HG03064 (cell line): ENCODE results near the gene DIS3L.
"Not testable (repeated sequence)": the region's sequence is repeated elsewhere in the genome, so short reads cannot be mapped to it uniquely, and the experiment has no call there.

Experiments
- ATAC-seq: cut with Tn5 transposase; IDR thresholded peaks from one replicate; pipeline ENCODE4 v1.9.1; 2021; ENCODE audit warnings: low read depth; ENCODE audit not compliant: unreplicated experiment

Gene DIS3L

GRCh38 chr15:66293419-66294156 is at the start of gene DIS3L:
TSS of gene DIS3L (plus strand) at chr15:66293568. CDS start at chr15:66293597, 29 bp downstream.
- ATAC-seq: peak; percentile 58

GRCh38 chr15:66245832-66246231 is 47.5 kb upstream of the DIS3L start:
- not testable (repeated sequence) for ATAC-seq

GRCh38 chr15:66246937-66247336 is 46.4 kb upstream of the DIS3L start:
- ATAC-seq: no peak

GRCh38 chr15:66249605-66250174 is 43.7 kb upstream of the DIS3L start:
- ATAC-seq: no peak

- no peak for ATAC-seq
These were observed 42.1 kb upstream of the DIS3L start for GRCh38 chr15:66251065-66251789.

- no peak for ATAC-seq
These were observed 41.3 kb upstream of the DIS3L start for GRCh38 chr15:66251790-66252684.

GRCh38 chr15:66252685-66253417 is 40.5 kb upstream of the DIS3L start:
- no peak for ATAC-seq

GRCh38 chr15:66253418-66254088 is 39.8 kb upstream of the DIS3L start, which contains the start of gene MEGF11:
TSS of gene MEGF11 (minus strand) at chr15:66253750. CDS start at chr15:66128403, 125,347 bp downstream.
- ATAC-seq: no peak

GRCh38 chr15:66254089-66254950 is 39.0 kb upstream of the DIS3L start:
- no peak for ATAC-seq

- no peak for ATAC-seq
These were observed 38.3 kb upstream of the DIS3L start for GRCh38 chr15:66254951-66255676.

- ATAC-seq: no peak
These were observed 36.7 kb upstream of the DIS3L start for GRCh38 chr15:66256692-66257091.

- no peak for ATAC-seq
These were observed 32.3 kb upstream of the DIS3L start for GRCh38 chr15:66261056-66261455.

GRCh38 chr15:66262837-66263236 is 30.5 kb upstream of the DIS3L start:
- ATAC-seq: not testable (repeated sequence)

GRCh38 chr15:66264859-66265513 is 28.4 kb upstream of the DIS3L start:
- no peak for ATAC-seq

GRCh38 chr15:66269326-66270090 is 23.9 kb upstream of the DIS3L start:
- ATAC-seq: no peak

GRCh38 chr15:66270932-66271331 is 22.4 kb upstream of the DIS3L start:
- ATAC-seq: no peak
